NT2/D1 (cell line): Measurements from ENCODE around the gene CNPY1.

ENCODE experiments used
- SUZ12 ChIP-seq: IDR thresholded peaks from 2 replicates; pipeline ENCODE4 v1.6.1; 2011; ENCODE audit not compliant: insufficient read length, insufficient read depth; ENCODE audit errors: extremely low read depth
- YY1 ChIP-seq: IDR thresholded peaks from 2 replicates; pipeline ENCODE4 v1.6.1; 2011; ENCODE audit not compliant: insufficient read length, insufficient read depth
- ZNF274 ChIP-seq: IDR thresholded peaks from 2 replicates; pipeline ENCODE4 v1.6.1; 2011; ENCODE audit warnings: mild to moderate bottlenecking, low read depth, low read length

DNA sequence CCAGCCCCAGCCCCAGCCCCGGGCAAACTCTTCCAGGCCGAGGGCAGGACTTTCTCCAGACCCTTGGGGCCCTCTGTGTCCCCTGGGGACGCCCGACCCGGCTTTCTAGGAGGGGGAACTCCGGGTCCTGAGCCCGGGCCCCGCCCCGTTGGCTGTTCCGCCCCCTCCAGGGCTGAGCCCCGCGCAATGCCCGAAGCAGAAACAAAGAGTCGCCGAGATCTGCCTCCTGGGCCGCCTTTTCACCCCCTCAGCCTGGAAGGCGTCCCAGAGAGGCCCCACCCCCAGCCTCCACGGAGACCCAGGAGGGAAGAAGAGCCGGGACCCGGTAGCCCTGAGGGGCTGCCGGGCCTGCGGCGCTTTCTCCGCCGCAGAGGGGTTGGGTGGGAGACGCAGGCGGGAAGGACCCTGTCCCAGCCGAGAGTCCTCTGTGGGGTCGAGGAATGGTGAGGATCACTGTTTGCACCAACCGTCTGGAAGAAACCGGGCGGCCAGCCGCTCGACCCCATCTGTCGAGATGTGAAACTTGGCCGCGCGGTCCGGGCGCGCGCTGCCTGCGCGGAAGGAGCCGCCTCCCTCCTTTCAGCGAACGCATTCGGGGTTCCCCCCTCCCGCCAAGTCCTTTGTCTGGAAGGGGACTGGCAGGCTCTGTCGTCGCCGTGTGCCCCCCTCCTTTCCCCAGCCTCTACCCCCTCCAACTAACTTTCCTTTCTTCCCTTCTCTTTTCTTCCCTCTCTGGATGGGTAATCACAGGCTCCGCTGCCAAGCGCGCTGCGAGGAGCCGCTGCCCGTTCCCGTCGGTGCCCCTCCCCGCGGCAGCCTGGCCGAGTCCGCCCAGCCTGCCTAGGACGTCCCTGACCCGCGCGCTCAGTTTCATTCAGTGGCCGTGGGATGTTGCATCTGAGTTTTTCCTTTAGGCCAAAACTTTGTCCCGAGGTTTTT lies 78.2 kb downstream of the CNPY1 start:
- TF ChIP-seq YY1 (no peak), SUZ12 (no peak), ZNF274 (no peak)
